ENCODE results near the gene UBA6.

Gene UBA6

DNA sequence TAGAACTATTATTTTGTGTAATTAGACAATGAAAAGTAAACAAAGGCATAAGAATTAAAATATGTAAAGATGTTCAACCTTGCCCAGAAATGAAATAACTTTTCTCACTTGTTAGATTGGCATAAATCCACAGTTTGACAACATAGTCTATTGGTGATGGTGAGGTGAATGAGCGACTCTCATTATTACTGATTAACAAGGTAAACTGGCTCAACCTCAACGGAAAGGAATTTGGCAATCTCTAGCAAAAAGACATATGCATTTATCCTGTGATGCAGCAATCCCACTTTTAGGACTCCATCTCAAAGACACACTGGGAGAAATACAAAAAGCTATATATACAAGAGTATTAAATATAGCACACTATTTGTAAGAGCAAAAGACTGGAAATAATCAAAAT is 22.3 kb downstream of the UBA6 start:
- TF ChIP-seq CTCF (IDR thresholded peaks at IDR 0.05; ENCODE audit: low read depth, low read length, missing control alignments), result no peak
- H3K4me3 ChIP-seq (ENCODE audit: low read depth, low read length), result no peak overlapping the region
- no peak for DNase-seq (ENCODE audit: low read depth)

DNA sequence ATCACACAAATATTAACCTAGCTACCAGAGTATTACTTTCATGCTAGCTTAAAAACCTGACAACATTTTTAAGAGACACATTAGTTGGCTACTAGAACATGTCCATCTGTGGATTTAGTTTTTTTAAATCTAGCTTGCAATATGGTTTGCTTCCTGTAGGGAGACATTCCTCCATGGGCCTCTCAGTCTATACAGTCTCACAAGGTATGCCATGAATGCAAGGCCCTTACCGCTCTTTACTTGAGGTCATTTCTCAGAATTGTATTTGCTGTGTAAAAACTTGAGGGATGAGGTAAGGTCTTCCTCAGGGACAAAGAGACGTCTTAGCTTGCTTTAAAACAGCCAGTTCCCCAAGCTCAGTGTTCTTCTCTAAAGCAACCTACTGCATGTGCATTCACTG is 26.9 kb downstream of the UBA6 start:
- DNase-seq (ENCODE audit: low read depth), result no peak
- TF ChIP-seq CTCF (IDR thresholded peaks at IDR 0.05; ENCODE audit: low read depth, low read length, missing control alignments), result no peak
- H3K4me3 ChIP-seq (ENCODE audit: low read depth, low read length), result no peak overlapping the region

GRCh38 chr4:67668315-67668714 is 32.6 kb downstream of the UBA6 start:
- no peak for DNase-seq (ENCODE audit: low read depth)
- H3K4me3 ChIP-seq (ENCODE audit: low read depth, low read length), result no peak overlapping the region
- no peak for TF ChIP-seq CTCF (IDR thresholded peaks at IDR 0.05; ENCODE audit: low read depth, low read length, missing control alignments)

DNA sequence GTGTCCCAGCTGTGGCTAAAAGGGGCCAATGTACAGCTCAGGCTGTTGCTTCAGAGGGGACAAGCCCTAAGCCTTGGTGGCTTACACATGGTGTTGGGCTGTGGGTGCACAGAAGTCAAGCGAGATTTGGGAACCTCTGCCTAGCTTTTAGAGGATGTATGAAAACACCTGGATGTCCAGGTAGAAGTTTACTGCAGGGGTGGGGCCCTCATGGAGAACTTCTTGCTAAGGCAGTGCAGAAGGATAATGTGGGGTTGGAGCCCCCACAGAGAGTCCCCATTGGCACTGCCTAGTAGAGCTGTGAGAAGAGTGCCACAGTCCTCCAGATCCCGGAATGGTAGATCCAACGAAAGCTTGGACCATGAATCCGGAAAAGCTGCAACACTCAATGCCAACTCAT is 40.5 kb downstream of the UBA6 start:
- DNase-seq (ENCODE audit: low read depth), result no peak
- no peak for TF ChIP-seq CTCF (IDR thresholded peaks at IDR 0.05; ENCODE audit: low read depth, low read length, missing control alignments)
- no peak overlapping the region for H3K4me3 ChIP-seq (ENCODE audit: low read depth, low read length)

DNA sequence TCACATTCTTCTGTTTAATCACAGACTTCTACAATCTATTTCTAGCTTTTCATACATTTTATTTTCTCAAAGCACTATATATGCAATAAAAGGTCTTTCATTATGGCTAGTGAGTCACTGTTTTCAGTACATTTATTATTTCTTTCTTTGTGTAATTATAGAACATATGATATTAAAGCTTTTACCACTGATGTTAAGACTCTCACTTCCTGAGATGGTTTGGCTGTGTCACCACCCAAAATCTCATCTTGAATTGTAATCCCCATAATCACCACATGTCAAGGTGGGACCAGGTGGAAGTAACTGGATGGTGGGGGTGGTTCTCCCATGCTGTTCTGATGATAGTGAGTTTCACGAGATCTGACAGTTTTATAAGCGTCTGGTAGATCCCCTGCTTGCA is 41.9 kb downstream of the UBA6 start:
- no peak for DNase-seq (ENCODE audit: low read depth)
- no peak for TF ChIP-seq CTCF (IDR thresholded peaks at IDR 0.05; ENCODE audit: low read depth, low read length, missing control alignments)
- H3K4me3 ChIP-seq (ENCODE audit: low read depth, low read length), result no peak overlapping the region

GRCh38 chr4:67658302-67658701 is 42.7 kb downstream of the UBA6 start:
- DNase-seq (ENCODE audit: low read depth), result no peak
- no peak for TF ChIP-seq CTCF (IDR thresholded peaks at IDR 0.05; ENCODE audit: low read depth, low read length, missing control alignments)
- H3K4me3 ChIP-seq (ENCODE audit: low read depth, low read length), result no peak overlapping the region

DNA sequence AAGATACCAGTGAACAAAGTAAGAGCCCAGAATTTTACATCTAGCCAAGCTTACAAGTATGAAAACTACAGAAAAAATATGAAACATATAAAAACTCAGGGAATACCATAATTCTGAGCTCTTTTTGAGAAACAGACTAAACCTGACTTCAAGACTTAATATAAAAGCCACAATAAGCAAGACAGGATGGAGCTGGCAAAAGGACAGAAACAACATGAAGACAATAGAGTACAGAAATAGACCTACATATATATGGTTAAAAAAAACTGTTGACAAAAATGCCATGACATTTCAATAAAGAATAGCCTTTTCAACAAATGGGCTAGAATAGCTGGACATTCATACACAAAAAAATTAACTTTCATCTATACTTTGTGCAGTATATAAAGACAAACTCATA is 49.4 kb downstream of the UBA6 start:
- TF ChIP-seq CTCF (IDR thresholded peaks at IDR 0.05; ENCODE audit: low read depth, low read length, missing control alignments), result no peak
- no peak for DNase-seq (ENCODE audit: low read depth)
- H3K4me3 ChIP-seq (ENCODE audit: low read depth, low read length), result no peak overlapping the region

Data from GM12864 (cell line).